Fibroblast of skin of right quadriceps (primary cell): ENCODE measurements around the gene STUB1.
A peak's percentile ranks its signal among the peaks of the same experiment; 100 is the strongest.

Source experiments
- DNase-seq: peaks from one replicate; pipeline ENCODE4 v3.0.0-alpha.2; 2013

The STUB1 gene

GRCh38 chr16:667780-668518 lies 12.3 kb upstream of the STUB1 start, which contains the start of gene RHOT2:
Gene RHOT2 (plus strand): TSS chr16:668132. CDS start chr16:668200, 68 bp downstream.
- peak; percentile 88 for DNase-seq

DNA sequence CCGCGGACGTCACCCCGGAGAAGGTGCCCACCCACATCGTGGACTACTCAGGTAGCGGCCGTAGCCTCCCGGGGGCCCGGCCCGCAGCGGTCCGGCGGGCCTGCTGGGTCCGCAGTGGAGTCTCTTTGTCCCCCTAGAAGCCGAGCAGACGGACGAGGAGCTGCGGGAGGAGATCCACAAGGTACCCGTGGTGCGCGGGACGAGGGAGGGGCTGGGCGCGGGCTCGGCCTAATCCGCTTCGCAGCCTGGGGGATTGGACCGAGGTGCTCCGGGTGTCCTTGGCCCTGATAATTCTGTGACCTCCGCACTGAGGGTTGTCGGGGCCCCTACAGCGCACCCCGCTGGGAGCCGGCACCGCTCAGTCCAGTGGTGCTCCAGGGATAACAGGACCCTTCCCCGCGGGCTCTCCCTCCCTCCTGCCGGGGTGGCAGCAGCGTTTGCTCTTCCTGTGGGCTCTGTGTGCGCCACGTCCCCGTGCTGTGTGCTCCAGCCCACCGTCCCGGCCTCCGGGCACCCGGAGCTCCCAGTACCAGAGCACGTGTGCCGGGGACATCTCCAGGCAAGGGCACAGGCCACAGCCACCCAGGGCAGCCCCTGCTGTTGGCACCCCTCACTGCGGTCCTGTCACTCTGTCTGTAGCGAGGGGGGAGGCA lies 11.6 kb upstream of the STUB1 start:
- DNase-seq: no peak

DNA sequence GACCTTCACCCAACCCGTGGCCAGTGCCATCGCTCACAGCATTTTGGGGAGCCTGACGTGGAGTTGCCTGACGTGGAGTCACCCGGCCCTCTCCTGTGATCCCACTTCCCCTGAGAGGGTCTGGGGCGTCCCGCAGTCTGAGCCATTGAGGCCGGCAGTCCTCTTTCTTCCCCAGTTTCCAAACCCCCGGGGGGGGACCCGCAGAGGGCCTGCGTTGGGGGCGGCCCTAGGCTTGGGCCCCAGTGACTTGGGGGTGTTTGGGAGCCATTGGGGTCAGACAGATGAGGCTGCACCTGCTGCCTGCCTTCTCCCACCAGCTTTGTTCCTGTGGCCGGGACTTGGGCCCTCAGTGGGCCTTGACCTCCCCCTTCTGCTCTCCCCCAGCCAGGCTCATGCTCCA lies 10.5 kb upstream of the STUB1 start:
- no peak for DNase-seq

DNA sequence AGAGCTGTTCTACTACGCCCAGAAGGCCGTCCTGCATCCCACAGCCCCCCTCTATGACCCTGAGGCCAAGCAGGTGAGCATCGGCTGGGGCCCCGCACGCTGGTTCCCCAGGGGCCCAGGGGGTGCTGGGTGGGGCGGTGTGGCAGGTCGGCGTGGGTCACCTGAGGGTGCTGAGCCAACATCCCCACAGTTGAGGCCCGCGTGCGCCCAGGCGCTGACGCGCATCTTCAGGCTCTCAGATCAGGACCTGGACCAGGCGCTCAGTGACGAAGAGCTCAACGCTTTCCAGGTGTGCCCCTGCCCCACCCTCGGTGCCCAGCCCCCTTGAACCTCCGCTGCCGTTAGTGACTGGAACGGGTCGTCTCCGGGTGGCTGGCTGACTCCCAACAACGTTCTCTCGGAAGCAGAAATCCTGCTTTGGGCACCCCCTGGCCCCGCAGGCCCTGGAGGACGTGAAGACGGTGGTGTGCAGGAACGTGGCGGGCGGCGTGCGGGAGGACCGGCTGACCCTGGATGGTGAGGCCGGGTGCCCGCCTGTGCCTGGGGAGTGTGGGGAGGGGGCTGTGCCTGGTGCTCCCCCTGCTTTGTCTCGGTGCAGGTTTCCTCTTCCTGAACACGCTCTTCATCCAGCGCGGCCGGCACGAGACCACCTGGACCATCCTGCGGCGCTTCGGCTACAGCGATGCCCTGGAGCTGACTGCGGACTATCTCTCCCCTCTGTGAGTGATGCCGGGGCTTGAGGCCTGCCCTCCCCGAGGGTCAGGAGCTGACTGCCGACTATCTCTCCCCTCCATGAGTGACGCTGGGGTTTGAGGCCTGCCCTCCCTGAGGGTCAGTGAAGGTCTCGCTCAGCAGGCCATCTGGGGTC lies 9.5 kb upstream of the STUB1 start:
- no peak for DNase-seq

DNA sequence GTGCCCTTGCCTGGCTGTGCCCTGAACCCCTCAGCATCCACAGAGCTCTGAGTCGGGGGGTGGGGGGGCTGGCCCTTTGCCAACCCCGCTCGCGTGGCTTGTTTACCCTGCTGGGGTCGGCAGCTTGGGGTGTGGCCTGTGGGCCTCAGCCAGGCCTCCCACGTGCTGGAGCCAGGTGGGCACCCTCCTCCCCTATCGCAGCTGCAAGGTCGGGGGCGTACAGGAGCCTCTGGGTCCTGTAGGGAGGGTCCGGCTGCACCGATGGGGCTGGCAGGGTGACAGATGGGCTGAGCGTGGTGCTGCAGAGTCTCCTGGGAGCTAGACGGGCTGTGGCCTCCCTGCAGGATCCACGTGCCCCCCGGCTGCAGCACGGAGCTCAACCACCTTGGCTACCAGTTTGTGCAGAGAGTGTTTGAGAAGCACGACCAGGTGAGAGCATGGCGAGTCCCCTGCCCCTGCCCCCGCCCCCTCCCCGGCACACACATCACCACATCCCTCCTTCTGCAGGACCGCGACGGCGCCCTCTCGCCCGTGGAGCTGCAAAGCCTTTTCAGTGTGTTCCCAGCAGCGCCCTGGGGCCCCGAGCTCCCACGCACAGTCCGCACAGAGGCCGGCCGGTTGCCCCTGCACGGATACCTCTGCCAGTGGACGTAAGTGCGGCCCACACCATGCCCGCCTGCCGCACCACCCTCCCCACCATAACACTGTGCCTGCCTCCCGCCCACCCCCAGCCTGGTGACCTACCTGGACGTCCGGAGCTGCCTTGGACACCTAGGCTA lies 8.7 kb upstream of the STUB1 start:
- DNase-seq: no peak

GRCh38 chr16:672371-672770 lies 7.8 kb upstream of the STUB1 start:
- no peak for DNase-seq

DNA sequence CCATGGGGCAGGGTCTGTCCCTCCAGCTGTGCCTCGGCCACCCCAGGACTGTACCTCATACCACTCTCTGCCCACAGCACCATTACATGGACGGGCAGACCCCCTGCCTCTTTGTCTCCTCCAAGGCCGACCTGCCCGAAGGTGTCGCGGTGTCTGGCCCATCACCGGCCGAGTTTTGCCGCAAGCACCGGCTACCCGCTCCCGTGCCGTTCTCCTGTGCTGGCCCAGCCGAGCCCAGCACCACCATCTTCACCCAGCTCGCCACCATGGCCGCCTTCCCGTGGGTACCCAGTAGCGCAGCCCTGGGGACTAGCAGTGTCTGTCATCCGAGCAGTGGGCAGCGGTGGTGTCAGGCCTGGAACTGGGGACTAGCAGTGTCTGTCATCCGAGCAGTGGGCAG lies 7.4 kb upstream of the STUB1 start:
- DNase-seq: no peak

GRCh38 chr16:673399-673991 lies 6.7 kb upstream of the STUB1 start:
- no peak for DNase-seq

- DNase-seq: no peak
Measured at GRCh38 chr16:674214-674881, 5.9 kb upstream of the STUB1 start.

DNA sequence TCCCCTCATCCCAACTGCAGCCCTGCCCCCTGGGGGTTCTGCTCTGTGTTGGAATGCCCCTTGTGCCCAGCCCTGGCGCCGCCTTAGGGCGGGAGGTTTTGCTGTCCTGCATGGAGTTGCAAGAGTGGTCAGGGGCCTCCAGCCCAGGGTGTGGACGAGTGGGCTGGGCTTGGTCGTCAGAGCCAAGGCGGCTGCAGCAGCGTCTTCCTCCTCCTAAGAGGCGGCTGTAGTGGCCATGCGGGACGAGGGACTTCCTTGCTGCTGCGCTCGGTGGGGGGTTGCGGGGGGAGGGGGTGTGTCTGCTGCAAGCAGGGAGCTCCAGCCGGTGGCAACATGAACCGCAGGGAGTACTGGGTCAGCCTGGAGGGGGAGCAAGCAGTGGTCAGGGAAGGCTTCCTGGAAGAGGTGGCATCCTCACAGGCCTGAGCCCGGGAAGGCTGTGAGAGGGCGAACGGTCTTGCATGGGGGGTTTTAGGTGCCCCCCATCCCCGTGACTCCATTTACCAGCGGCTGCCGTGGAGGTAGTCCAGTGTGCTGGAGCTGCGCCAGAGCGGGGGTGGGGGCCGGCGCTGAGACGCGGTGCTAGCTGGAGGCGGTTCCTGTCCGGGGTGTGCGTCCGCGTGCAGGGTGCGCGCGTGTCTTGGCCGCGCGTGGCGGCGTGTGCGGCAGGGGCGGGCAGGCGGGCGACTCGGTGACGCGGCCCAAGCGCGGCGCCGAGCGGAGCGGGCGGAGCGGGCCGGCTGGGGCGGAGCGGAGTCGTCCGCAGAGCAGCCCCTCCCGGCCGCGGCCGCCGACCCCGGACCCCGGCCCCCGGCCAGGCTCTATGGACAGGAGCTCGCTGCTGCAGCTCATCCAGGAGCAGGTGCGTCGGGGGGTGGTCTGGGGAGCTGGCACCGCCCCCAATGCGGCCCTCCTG lies 5.0 kb upstream of the STUB1 start, which contains the start of gene RHBDL1:
TSS of gene RHBDL1 (plus strand) at position 704 of the 916 bp plus-strand sequence. CDS start at position 824, 120 bp downstream.
- peak; percentile 37 for DNase-seq

DNA sequence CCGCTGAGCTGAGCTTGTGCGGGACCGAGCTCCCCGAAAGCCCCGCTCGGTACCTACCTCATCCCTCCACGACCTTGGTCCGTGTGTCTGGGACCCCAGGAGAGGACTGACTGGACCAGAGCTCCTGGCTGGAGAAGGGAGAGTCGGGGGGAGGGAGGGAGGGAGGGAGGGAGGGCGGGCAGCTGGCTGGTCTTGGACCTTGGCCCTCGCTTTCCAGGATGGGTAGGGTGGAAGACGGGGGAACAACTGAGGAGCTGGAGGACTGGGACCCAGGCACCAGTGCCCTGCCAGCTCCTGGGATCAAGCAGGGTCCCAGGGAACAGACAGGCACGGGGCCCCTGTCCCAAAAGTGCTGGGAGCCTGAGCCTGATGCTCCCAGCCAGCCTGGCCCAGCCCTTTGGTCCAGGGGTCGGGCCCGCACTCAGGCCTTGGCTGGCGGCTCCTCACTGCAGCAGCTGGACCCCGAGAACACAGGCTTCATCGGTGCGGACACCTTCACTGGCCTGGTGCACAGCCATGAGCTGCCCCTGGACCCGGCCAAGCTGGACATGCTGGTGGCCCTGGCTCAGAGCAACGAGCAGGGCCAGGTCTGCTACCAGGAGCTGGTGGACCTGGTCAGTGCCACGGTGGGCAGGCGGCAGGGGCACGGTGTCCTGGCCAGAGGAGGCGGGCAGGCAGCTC lies 4.2 kb upstream of the STUB1 start:
- no peak for DNase-seq

- no peak for DNase-seq
Measured at GRCh38 chr16:676565-676902, 3.7 kb upstream of the STUB1 start.

GRCh38 chr16:676913-677312 lies 3.3 kb upstream of the STUB1 start:
- DNase-seq: no peak

GRCh38 chr16:677316-678190 lies 2.7 kb upstream of the STUB1 start:
- no peak for DNase-seq

DNA sequence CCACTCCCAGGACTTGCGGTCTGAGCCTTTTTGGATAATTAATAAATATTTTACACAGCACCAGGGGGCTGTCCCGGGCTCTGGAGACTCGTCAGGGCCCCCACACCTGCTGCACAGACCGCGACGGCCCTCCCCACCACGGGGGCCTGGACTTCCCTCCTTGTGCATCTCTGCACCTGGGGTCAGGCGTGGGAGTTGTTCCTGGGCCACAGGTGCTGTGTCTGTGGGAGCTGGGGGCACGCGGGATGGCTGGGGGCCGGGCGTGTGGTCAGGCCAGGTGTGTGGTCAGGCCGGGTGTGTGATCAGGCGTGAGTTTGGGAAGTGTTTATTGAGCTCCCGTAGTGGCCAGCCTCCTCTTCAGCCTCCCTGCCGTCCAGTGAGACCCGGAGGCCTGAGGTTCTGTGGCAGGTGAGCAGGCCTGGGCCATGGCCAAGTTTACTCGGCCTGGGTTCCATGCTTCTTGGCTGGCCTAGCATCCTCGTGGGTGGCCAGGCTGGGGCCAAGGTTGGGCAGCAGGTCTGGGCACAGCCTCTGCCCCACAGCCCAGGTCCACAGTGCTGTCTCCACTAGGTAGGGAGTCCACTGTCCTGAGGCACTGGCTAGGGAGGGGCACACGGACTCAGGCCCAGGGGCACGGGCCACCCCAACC lies 1.9 kb upstream of the STUB1 start:
- no peak for DNase-seq

- DNase-seq: peak; percentile 54
Measured at GRCh38 chr16:678858-679813, 1.1 kb upstream of the STUB1 start.

GRCh38 chr16:680625-680945 lies 375 bp downstream of the STUB1 start:
- no peak for DNase-seq
